ENCODE measurements around the gene PLAU.
"Not testable (repeated sequence)": the region's sequence is repeated elsewhere in the genome, so short reads cannot be mapped to it uniquely, and the experiment has no call there.

The PLAU gene

GRCh38 chr10:73937333-73938043, 26.6 kb downstream of the PLAU start:
- intact Hi-C loops (cut with DNase I) = no loop called here
- no peak for DNase-seq

- intact Hi-C loops (cut with DNase I) = loop anchor here (10.0 kb wide), 1 partner anchor 56 kb away; no protein-coding TSS in a partner anchor
- peak; percentile 40 to 87 (median 73) for DNase-seq
Observed at GRCh38 chr10:73940634-73941221, 29.8 kb downstream of the PLAU start.

DNA sequence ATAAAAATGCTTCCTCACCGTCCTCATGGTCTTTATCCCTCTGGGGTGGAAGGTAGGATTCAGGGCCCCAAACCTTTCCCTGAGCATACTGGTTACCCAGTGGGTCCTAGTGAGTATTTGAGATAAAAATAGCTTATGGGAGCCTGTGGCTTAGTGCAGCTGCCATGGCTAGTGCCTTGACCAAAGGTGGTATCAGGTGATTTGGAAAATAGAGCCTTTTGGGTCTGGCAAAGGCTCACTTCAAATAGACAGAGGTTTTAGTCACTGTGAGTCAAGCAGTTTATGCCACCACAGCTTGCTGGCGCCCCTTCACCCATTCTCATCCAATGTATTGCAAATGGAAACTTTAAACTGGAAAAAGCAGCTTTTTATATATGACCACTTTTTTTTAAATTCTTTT, 30.4 kb downstream of the PLAU start:
- no peak for DNase-seq
- intact Hi-C loops (cut with DNase I) = loop anchor here (10.0 kb wide), 1 partner anchor 56 kb away; no protein-coding TSS in a partner anchor

DNA sequence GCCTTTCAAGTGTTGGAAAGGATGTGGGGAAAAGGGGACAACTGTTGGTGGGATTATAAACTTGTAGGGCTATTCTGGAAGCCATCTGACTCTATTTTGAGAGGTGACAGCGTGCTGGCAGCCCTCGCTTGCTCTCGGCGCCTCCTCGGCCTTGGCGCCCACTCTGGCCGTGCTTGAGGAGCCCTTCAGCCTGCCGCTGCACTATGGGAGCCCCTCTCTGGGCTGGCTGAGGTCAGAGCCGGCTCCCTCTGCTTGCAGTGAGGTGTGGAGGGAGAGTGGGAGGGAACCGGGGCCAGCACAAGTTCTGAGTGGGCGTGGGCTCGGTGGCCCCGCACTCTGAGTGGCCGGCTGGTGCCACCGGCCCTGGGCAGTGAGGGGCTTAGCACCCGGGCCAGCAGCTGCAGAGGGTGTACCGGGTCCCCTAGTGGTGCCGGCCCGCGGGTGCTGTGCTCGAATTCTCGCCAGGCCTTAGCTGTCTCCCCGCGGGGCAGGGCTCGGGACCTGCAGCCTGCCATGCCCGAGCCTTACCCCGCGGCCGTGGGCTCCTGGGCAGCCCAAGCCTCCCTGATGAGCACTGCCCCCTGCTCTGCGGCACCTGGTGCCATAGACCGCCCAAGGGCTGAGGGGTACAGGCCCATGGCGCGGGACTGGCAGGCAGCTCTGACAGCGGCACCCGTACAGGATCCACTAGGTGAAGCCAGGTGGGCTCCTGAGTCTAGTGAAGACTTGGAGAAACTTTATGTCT, 33.6 kb downstream of the PLAU start:
- DNase-seq = no peak
- intact Hi-C loops (cut with DNase I) = loop anchor here (10.0 kb wide), 1 partner anchor 60 kb away; no protein-coding TSS in a partner anchor

DNA sequence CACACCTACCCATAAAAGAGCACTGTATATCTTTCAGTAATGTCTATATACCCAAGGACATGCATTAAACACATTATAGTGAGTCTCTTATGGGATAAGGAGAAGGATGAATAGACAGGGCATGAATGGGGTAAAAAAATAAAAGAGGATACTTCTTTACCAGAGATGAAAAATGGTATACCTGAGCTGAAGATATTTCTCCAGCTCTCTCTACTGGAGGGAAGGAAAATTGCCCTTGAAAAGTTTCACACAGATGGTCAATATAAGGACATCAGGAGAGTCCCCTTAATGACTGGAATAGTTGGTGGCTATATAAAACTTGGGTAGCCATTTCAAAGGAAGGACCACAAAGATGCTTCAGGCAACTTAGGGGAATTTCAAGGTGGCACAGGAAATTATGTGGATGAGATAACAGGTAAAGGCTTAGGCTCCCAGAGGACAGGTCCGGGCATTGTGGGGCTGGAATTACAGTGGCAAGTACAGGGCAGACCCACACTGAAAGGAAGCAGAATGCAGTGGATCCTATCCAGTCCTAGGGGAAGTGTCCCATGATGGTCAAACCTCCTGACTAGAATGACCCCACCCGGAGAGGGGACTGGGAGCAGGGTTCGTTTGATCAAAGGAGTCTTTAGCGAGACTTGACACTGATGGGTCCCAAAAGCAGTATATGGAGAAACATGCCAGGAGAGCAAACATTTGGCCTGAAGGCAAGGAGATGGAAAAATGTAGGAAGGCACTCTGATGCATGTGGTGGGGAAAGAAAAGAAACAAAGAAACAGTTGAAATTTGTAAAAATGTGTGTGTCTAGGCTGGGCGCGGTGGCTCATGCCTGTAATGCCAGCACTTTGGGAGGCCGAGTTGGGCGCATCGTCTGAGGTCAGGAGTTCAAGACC, 35.6 kb downstream of the PLAU start:
- intact Hi-C loops (cut with DNase I) = loop anchor here (10.0 kb wide), 1 partner anchor 62 kb away; no protein-coding TSS in a partner anchor
- no peak for DNase-seq

DNA sequence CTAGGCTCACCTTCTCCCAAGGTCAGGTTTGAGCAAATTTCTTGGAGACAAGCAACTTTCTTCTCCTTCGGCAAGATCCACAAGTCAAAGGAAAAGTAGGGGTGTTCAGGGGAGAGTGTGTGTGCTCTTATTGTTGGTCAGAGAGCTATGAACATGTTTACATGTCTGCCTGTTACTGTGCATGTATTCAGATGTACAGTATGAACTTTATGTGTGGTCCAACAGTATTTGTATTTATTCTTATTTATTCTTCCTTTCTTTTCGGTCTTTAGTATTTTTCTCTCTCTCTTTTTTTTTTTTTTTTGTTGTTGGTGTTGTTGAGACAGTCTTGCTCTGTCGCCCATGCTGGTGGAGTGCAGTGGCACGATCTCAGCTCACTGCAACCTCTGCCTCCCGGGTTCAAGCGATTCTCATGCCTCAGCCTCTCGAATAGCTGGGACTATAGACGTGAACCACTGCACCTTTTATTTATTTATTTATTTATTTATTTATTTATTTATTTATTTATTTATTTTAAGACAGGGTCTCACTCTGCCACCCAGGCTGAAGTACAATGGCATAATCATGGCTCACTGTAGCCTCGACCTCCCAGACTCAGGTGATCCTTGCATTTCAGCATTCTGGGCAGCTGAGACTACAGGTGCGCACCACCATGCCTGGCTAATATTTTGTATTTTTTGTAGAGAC, 38.2 kb downstream of the PLAU start:
- DNase-seq = no peak
- intact Hi-C loops (cut with DNase I) = loop anchor here (10.0 kb wide), 1 partner anchor 64 kb away; no protein-coding TSS in a partner anchor

- intact Hi-C loops (cut with DNase I) = no loop called here
- DNase-seq = no peak
Observed at GRCh38 chr10:73950155-73950948, 39.4 kb downstream of the PLAU start.

DNA sequence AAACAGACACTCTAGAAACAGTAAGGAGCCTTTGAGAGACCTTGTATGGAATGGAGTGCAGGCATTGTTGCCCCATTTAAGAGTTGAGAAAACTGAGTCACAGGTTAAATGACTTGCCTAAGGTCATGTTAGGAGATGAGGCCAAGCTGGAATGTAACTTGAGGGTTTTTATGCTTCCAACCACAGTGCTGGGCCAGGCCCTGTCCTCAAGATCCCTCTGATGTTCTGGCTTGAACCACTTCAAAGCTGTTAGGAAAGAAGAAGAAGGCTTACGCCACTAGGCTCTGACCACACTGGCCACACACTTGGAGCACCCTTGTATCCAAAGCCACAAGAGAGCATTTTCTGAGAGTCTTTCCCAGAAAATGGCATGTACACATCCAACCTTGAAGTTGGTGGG, 42.7 kb downstream of the PLAU start:
- intact Hi-C loops (cut with DNase I) = no loop called here
- no peak for DNase-seq

- DNase-seq = no peak
- intact Hi-C loops (cut with DNase I) = no loop called here
Observed at GRCh38 chr10:73954737-73955136, 43.8 kb downstream of the PLAU start.

GRCh38 chr10:73955719-73956118, 44.8 kb downstream of the PLAU start:
- DNase-seq = no peak
- intact Hi-C loops (cut with DNase I) = no loop called here

DNA sequence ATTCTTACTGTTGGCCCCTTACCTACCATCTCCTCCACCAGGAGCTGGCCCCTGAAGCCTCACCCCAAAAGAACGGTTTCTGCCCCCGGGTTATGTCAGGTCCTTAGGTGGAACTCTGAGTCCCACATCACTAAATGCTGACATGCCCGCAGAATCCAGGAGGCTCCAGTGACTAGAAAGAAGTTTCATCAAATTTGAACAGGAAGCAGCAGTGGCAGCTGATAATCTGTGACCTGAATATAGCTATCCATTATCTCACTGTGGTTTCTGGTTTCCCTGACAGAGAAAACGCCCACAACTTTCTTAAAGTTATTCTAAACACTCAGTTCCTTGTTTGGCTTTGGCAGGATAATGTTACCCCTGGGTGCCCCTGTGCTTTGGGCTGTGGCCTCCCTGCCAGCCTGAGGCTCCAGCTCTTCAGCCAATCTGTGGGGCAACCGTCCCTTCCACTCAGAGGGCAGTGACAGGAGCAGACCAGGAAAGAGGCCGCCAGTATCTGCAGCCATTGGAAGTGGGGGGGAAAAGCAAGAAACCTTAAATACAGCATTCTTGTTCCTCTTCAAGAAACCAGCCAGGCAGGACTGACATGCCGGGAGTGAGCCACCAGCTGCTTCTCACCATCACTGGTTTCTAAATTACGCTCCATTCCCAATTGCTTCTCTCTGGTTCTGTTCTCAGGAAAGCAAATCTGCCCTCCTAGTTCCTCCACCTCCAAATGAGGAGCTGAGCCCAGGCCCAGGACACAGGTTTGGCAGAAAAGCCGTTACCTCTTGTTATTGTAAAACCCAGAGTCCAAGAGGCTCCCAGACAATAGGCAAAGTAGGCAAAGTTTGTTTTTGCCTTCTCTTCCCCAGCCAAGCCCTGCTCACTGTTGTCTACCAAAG, 45.8 kb downstream of the PLAU start:
- intact Hi-C loops (cut with DNase I) = no loop called here
- DNase-seq = no peak

DNA sequence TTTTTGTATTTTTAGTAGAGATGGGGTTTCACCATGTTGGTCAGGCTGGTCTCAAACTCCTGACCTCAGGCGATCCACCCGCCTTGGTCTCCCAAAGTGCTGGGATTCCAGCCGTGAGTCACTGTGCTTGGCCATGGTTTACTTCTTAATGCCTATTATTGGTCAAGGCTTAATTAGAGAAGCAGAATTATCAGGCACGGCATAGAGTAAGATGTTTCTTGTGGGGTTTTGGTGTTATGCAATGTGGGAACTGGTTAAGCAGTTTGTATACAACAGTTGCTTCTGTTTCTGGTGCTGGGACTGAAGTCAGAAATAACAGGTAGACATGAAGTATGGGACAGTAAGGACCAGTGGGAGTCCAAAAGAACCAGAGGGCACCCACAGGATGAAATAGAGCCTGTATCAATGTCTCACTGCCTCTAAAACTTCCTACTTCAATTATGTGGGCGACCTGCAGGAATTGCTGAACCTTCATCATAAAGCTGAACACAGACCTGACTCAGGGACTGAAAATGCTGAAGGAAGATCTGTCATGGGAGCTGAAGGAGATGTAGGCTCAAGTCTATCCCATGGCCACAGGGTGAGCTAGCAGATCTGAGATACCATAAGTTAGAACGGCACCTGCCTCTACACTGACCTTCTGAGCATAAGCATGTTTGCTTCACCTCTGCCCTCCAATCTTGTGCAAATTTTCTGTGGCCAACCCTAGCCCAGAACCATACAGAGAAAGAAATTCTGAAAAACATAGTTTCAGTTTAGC, 48.7 kb downstream of the PLAU start:
- intact Hi-C loops (cut with DNase I) = no loop called here
- peak in 1 of 42 donors; percentile 18 for DNase-seq

GRCh38 chr10:73962386-73962785, 51.5 kb downstream of the PLAU start:
- no peak for DNase-seq
- intact Hi-C loops (cut with DNase I) = no loop called here

GRCh38 chr10:73963533-73963932, 52.6 kb downstream of the PLAU start:
- DNase-seq; intact Hi-C loops (cut with DNase I): not testable (repeated sequence)

DNA sequence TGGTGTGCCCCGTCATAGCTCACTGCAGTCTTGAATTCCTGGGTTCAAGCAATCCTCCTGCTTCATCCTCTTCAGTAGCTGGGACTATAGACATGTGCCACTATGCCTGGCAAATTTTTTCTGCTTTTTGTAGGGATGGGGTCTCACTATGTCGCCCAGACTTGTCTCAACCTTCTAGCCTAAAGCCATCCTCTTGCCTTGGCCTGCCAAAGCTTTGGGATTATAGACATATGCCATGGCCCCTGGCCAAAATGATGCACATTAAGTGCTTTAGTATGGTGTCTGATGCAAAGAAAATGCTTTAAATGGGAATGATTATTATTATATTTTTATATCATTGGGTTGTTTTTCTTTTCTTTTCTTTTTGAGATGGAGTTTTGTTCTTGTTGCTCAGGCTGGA, 53.8 kb downstream of the PLAU start:
- intact Hi-C loops (cut with DNase I) = no loop called here
- DNase-seq = no peak

Measured in head of caudate nucleus (tissue), 42 donors.